Retinal pigment epithelial cell (primary cell): ENCODE results near the gene LETM1.

Experiments used
- DNase-seq: peaks from one replicate; pipeline ENCODE4 v3.0.0-alpha.2; 2010; ENCODE audit warnings: low read depth
- H3K4me3 ChIP-seq: 2 replicates; pipeline ENCODE4 v1.5.1; 2011; ENCODE audit warnings: mild to moderate bottlenecking, low read length, control low read depth, moderate library complexity
- TF ChIP-seq, protein P1 (sequence below): conservative IDR thresholded peaks from 2 replicates; pipeline ENCODE4 v1.5.1; 2011; ENCODE audit warnings: low read depth, low read length, control low read depth, inconsistent platforms

The LETM1 gene

DNA sequence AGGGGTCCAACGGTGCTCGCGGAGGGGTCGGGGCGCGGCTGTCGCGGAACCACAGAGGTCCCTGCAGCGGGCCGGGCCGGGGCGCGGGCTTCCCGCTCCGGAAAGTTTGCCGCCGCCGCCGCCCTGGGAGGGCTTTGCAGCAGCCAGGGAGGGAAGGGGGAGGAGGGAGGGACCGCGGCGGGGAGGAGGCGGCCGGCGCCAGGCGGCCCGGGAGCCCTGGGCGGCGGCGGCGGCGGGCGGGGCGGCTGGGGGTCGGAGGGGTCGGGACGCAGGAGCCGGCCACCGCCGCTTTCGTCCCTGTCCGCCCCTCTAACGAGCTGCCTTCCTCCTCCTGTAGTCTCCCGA, 62.5 kb downstream of the LETM1 start:
- TF ChIP-seq, protein P1, sequence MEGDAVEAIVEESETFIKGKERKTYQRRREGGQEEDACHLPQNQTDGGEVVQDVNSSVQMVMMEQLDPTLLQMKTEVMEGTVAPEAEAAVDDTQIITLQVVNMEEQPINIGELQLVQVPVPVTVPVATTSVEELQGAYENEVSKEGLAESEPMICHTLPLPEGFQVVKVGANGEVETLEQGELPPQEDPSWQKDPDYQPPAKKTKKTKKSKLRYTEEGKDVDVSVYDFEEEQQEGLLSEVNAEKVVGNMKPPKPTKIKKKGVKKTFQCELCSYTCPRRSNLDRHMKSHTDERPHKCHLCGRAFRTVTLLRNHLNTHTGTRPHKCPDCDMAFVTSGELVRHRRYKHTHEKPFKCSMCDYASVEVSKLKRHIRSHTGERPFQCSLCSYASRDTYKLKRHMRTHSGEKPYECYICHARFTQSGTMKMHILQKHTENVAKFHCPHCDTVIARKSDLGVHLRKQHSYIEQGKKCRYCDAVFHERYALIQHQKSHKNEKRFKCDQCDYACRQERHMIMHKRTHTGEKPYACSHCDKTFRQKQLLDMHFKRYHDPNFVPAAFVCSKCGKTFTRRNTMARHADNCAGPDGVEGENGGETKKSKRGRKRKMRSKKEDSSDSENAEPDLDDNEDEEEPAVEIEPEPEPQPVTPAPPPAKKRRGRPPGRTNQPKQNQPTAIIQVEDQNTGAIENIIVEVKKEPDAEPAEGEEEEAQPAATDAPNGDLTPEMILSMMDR, result no peak
- H3K4me3 ChIP-seq, result no peak overlapping the region
- DNase-seq, result no peak

DNA sequence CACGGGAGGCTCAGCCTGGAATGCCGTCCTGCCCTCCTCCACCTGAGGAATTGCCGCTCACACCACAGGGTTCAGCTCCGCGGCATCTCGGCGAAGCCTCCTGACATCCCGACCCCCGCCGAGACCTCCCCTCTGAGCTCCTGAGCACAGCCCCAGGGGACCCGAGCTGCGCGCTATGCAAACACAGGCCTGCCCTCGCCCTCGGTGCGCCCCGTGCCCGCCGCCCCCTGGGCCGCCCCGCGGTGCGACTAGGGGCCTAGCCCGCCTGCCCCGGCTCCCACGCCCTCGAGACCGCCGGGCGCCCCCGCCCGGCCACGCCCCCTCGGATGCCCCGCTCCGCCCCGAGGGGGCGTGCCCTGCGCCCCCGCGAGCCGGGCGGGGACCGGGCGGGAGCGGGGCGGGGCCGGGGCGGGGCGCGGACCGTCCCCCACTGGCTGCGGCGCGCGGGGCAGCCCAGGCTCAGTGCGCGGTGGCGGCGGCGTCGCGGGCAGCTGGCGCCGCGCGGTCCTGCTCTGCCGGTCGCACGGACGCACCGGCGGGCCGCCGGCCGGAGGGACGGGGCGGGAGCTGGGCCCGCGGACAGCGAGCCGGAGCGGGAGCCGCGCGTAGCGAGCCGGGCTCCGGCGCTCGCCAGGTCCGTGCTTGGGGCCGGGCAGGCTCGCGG, 63.0 kb downstream of the LETM1 start, which contains the start of gene FGFR3:
Gene FGFR3, plus strand, starts transcription at position 462 of the 664 bp plus-strand sequence. CDS start 642 bp downstream, outside the sequence.
- TF ChIP-seq, protein P1, result no peak
- peak within 1 kb of the TSS; percentile 5 for H3K4me3 ChIP-seq
- DNase-seq, result no peak

DNA sequence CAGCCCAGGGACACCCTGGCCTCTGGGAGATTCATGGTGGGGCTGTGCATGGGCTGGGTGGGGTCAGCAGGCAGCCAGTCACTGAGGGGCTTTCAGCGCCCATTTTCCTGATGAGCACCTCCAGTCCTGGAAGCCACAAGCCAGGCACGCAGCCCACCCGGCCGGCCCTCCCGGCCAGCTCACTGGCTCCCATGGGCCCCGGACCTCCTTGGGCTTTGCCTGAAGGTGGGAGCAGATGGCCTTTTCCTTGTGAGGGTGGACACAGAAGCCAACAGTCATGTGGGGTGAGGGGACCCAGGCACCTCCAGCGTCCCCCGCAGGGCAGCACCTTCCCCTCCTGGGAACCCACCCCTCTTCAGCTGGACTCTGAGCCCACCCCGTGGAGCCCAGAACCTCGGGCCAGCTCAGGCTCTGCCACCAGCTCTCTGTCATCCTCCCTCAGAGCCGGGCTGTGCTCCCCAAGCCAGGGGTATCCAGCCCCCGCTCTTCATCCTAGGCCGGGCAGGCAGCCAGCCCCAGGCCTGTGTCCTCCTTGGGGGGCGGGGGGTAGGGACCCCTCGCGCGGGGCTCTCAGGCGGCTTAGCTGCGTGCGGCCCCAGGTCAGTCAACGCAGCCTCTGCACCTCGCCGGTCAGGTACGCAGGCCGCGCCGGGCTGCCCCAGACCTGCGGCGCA, 63.7 kb downstream of the LETM1 start:
- TF ChIP-seq, protein P1, result no peak
- H3K4me3 ChIP-seq, result no peak overlapping the region
- DNase-seq, result no peak

DNA sequence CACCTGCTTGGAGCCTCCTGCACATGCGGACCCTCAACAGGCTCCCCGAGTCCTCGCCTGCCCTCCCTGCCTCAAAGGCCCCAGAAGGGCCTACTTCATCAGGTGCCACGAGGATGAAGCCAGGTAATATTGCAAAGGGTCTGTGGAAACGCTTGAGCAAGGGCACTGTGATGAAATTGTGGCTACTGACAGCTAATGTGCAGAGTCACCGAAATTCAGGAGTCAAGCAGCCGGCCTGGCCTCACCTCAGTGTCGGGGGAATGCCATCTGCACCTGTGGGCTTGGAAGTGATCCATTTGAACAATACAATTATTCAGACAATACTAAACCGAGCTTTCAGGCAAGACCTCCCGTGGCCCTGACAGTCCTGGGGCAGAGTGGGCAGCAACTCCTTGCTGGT, 66.0 kb downstream of the LETM1 start:
- no peak for DNase-seq
- H3K4me3 ChIP-seq, result no peak overlapping the region
- TF ChIP-seq, protein P1, result no peak

DNA sequence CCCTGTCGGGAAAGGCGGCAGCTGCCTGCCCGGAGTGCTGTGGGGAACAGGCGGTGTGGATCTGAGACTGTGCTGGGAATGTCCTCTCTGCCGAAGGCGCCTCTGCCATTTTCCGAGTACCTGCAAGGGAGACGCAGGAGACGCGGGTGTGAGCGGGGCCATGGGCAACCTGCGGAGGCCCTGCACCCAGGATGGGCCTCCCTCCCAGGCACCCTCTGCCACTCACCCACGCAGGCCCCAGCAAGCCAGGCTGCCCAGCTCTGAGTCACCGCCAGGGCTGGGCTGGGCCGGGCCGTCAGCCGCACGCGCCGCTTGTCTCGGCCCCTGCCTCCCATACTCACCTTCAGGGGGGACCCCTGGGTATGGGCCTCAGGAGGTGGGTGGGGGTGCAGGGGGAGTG, 66.4 kb downstream of the LETM1 start:
- H3K4me3 ChIP-seq, result no peak overlapping the region
- no peak for DNase-seq
- TF ChIP-seq, protein P1, result no peak

DNA sequence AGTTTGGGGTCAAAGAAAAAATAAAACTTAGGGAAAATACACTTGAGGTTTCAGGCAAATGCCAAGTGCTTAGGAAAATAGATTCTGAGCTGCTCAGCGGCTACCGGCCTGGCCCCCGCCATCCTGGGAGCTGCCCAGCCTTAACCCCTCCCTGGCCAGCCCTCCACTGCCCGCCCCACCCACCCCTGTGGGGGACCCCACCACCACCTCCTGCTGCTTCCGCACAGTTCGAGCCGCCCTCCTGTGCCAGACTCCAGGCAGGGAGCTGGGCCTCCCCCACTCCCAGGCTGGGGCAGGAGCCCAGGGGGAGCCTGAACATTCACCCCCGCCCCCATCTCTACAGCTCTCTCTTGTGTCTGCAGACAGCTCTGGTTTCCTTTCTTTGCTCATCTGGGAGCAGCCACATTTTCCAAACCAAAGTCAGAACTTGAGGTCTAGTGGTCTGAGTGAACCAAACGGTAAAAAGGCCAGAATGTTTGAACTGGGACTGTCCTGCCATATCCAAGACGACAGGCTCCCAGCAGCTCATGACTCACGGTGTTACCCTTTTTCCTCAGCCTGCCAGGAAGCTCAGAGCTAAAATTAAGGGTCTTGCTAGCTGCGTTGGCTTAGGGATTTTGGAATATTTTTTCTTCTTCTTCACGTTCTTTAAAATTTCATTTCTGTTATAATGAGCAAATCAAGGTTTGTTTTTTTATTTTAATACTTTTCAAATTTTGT, 67.5 kb downstream of the LETM1 start:
- H3K4me3 ChIP-seq, result no peak overlapping the region
- TF ChIP-seq, protein P1, result no peak
- DNase-seq, result no peak
